HepG2 (cell line): ENCODE data around the gene PRKD2. TPM values are rescaled to one million over a fixed set of nuclear protein-coding genes. Genes with fewer than 3 reads are reported as not detected.

Experiments
- AGO2 ChIP-seq: fragments of 200-400 bp; formaldehyde crosslinking; optimal IDR thresholded peaks from 2 replicates; pipeline ENCODE3; 2017; ENCODE audit warnings: mild to moderate bottlenecking, low read depth, low read length, moderate library complexity
- AKAP8 ChIP-seq: sonication (generic); formaldehyde crosslinking; IDR thresholded peaks from 2 replicates; pipeline ENCODE4 v1.5.1; 2020; ENCODE audit warnings: mild to moderate bottlenecking, missing genetic modification reagents
- CREB1 ChIP-seq, 2 experiments: fragments of 450-650 bp in 1 of 2; IDR thresholded peaks; 2 replicates each; pipeline ENCODE4 v1.6.1; 2016 to 2017; ENCODE audit warnings: control low read depth in 1 of 2, mild to moderate bottlenecking in 1 of 2, missing compliant biosample characterization in 1 of 2, missing genetic modification characterization in 1 of 2
- ELF3 ChIP-seq: IDR thresholded peaks from 2 replicates; pipeline ENCODE4 v1.6.1; 2016; ENCODE audit warnings: missing genetic modification reagents, missing compliant biosample characterization
- GABPB1 ChIP-seq: IDR thresholded peaks from 2 replicates; pipeline ENCODE4 v1.6.1; 2016; ENCODE audit warnings: mild to moderate bottlenecking, missing genetic modification reagents, moderate library complexity, missing compliant biosample characterization
- HDAC2 ChIP-seq: sonication (generic); formaldehyde crosslinking; IDR thresholded peaks from 2 replicates; pipeline ENCODE4 v1.4.0; 2020; ENCODE audit warnings: missing genetic modification reagents
- KAT8 ChIP-seq: IDR thresholded peaks from 2 replicates; pipeline ENCODE4 v1.6.1; 2016; ENCODE audit warnings: missing genetic modification reagents, missing compliant biosample characterization
- KDM2A ChIP-seq: sonication (generic); formaldehyde crosslinking; IDR thresholded peaks from 2 replicates; pipeline ENCODE4 v1.4.0; 2020; ENCODE audit warnings: low read depth, missing genetic modification reagents, borderline replicate concordance
- KDM5B ChIP-seq: sonication (generic); formaldehyde crosslinking; IDR thresholded peaks from 2 replicates; pipeline ENCODE4 v1.4.0; 2020; ENCODE audit warnings: missing genetic modification reagents, mild to moderate bottlenecking, borderline replicate concordance
- MATR3 ChIP-seq: sonication (generic); formaldehyde crosslinking; IDR thresholded peaks from 2 replicates; pipeline ENCODE4 v1.4.0; 2020; ENCODE audit warnings: missing genetic modification reagents
- MAX ChIP-seq: IDR thresholded peaks from 2 replicates; pipeline ENCODE4 v1.6.1; 2012; ENCODE audit warnings: inconsistent platforms
- NONO ChIP-seq, 2 experiments: fragments of 450-650 bp in 1 of 2; sonication (generic) in 1 of 2; formaldehyde crosslinking in 1 of 2; IDR thresholded peaks in 1 of 2; conservative IDR thresholded peaks in 1 of 2; 2 replicates each; pipeline versions ENCODE4 v1.6.1 to v1.8.0; 2017 to 2022; ENCODE audit warnings: mild to moderate bottlenecking in 1 of 2, missing genetic modification reagents in 1 of 2, moderate library complexity in 1 of 2
- POLR2A ChIP-seq, 2 experiments: IDR thresholded peaks; 2 replicates each; pipeline ENCODE4 v1.6.1; 2011; ENCODE audit warnings: low read depth in 2 of 2, low read length in 2 of 2, mild to moderate bottlenecking in 1 of 2, moderate library complexity in 1 of 2; ENCODE audit not compliant: insufficient read depth in 1 of 2
- PRDM10 ChIP-seq: sonication (generic); formaldehyde crosslinking; IDR thresholded peaks from 2 replicates; pipeline ENCODE4 v1.4.0; 2020; ENCODE audit warnings: low read depth, missing genetic modification reagents
- RXRA ChIP-seq: sonication (generic); formaldehyde crosslinking; IDR thresholded peaks from 2 replicates; pipeline ENCODE4 v1.5.1; 2020; ENCODE audit warnings: missing genetic modification reagents
- THAP11 ChIP-seq: IDR thresholded peaks from 2 replicates; pipeline ENCODE4 v1.6.1; 2016; ENCODE audit warnings: missing biosample characterization, missing genetic modification reagents
- TP53 ChIP-seq: sonication (generic); formaldehyde crosslinking; conservative IDR thresholded peaks from 2 replicates; pipeline ENCODE4 v1.4.0; 2020; ENCODE audit warnings: missing genetic modification reagents
- YEATS4 ChIP-seq: sonication (generic); formaldehyde crosslinking; IDR thresholded peaks from 2 replicates; pipeline ENCODE4 v1.4.0; 2020; ENCODE audit warnings: missing genetic modification reagents, borderline replicate concordance
- ZBTB42 ChIP-seq: sonication (generic); formaldehyde crosslinking; IDR thresholded peaks from 2 replicates; pipeline ENCODE4 v1.5.0; 2020; ENCODE audit warnings: mild to moderate bottlenecking, missing genetic modification reagents
- ZBTB7A ChIP-seq: sonication (generic); formaldehyde crosslinking; IDR thresholded peaks from 2 replicates; pipeline ENCODE4 v1.8.0; 2022; ENCODE audit warnings: mild to moderate bottlenecking, missing genetic modification reagents
- ZFX ChIP-seq: sonication (generic); formaldehyde crosslinking; IDR thresholded peaks from 2 replicates; pipeline ENCODE4 v1.4.0; 2020; ENCODE audit warnings: mild to moderate bottlenecking, low read depth, missing genetic modification reagents, moderate library complexity
- ZMYM3 ChIP-seq: sonication (generic); formaldehyde crosslinking; IDR thresholded peaks from 2 replicates; pipeline ENCODE4 v1.5.1; 2020; ENCODE audit warnings: mild to moderate bottlenecking, missing genetic modification reagents
- ZNF280B ChIP-seq: sonication (generic); formaldehyde crosslinking; IDR thresholded peaks from 2 replicates; pipeline ENCODE4 v1.5.0; 2020; ENCODE audit warnings: missing genetic modification reagents, mild to moderate bottlenecking, borderline replicate concordance
- ZNF484 ChIP-seq: sonication (generic); formaldehyde crosslinking; IDR thresholded peaks from 2 replicates; pipeline ENCODE4 v1.5.1; 2020; ENCODE audit warnings: mild to moderate bottlenecking, low read depth, missing genetic modification reagents, borderline replicate concordance
- polyA plus RNA-seq, 8 experiments: library from polyadenylated mRNA; depleted of rRNA in 3 of 8; stranded (reverse) in 7 of 8; unstranded in 1 of 8; fragments of >200 nt; fragmentation: Illumina TruSeq in 4 of 8; extraction: Trizol in 4 of 8; gene quantifications; 2 replicates each; pipeline versions ENCODE4 v1.2.1 to v1.2.3, GENCODE V29; 2011 to 2016; ENCODE audit warnings: low read depth in 4 of 8, missing spikeins in 1 of 8, mixed read lengths in 1 of 8; ENCODE audit not compliant: insufficient read depth in 1 of 8
- total RNA-seq, 5 experiments: library from RNA; depleted of rRNA; stranded (reverse); fragments of >200 nt; fragmentation: Illumina TruSeq; extraction: Trizol; gene quantifications; 2 replicates each; pipeline ENCODE4 v1.2.3, GENCODE V29; 2016; ENCODE audit warnings: low read depth in 1 of 5

Gene PRKD2
- total and polyA plus RNA-seq, 2 of the 13 experiments (the other 11 are each of a cell fraction or from before 2014, with no cell fraction given) = 6.7 to 7.3 TPM

- TF ChIP-seq CREB1 (IDR thresholded peaks at IDR 0.05) (peak; percentile 49; the same call in 1 of the 2 replicates), CREB1 (CRISPR knock-in tag; IDR thresholded peaks at IDR 0.05) (peak; percentile 43; the same call in 1 of the 2 replicates), ZNF280B (0 out of 2 replicates have a peak, but pooled peaks have one; percentile 63), MATR3 (CRISPR knock-in tag) (no peak), RXRA (CRISPR knock-in tag) (peak; percentile 58; the same call in 1 of the 2 replicates), ZBTB7A (0 out of 2 replicates have a peak, but pooled peaks have one; percentile 12), PRDM10 (CRISPR knock-in tag) (0 out of 2 replicates have a peak, but pooled peaks have one; percentile 25), HDAC2 (CRISPR knock-in tag) (0 out of 2 replicates have a peak, but pooled peaks have one; percentile 19), AKAP8 (CRISPR knock-in tag) (0 out of 2 replicates have a peak, but pooled peaks have one; percentile 19), KAT8 (CRISPR knock-in tag) (0 out of 2 replicates have a peak, but pooled peaks have one; percentile 32), NONO (IDR thresholded peaks at IDR 0.05) (no peak), NONO (CRISPR knock-in tag; conservative IDR thresholded peaks at IDR 0.05) (0 out of 2 replicates have a peak, but pooled peaks have one; percentile 18), YEATS4 (CRISPR knock-in tag) (0 out of 2 replicates have a peak, but pooled peaks have one; percentile 28), KDM2A (CRISPR knock-in tag) (peak; percentile 92; the same call in 1 of the 2 replicates), TP53 (CRISPR knock-in tag) (no peak), ZFX (CRISPR knock-in tag) (peak; percentile 63; the same call in 1 of the 2 replicates), POLR2A (IDR thresholded peaks at IDR 0.05; ENCODE audit: insufficient read depth in 1 of 2, low read depth in 2 of 2, low read length in 2 of 2) (peak in 1 of 2 experiments; percentile 63; a peak in 2 of 4 replicates), THAP11 (CRISPR knock-in tag) (peak; percentile 43), ZNF484 (CRISPR knock-in tag) (no peak), ZMYM3 (peak; percentile 82), KDM5B (CRISPR knock-in tag) (peak; percentile 37; the same call in 1 of the 2 replicates), AGO2 (peak; percentile 81), MAX (0 out of 2 replicates have a peak, but pooled peaks have one; percentile 14), GABPB1 (CRISPR knock-in tag) (peak; percentile 86), ELF3 (peak; percentile 34), ZBTB42 (peak; percentile 44; the same call in 1 of the 2 replicates)
These were observed at the start of gene PRKD2 (continued) for GRCh38 chr19:46717034-46717715.
